GM13977 (cell line): ENCODE results near the gene F10.

ENCODE experiments used
- DNase-seq: peaks from one replicate; pipeline ENCODE4 v3.0.0; 2012; ENCODE audit warnings: low spot score
- CTCF ChIP-seq: IDR thresholded peaks from 2 replicates; pipeline ENCODE4 v1.5.1; 2012; ENCODE audit warnings: mild to moderate bottlenecking, control low read depth; ENCODE audit not compliant: insufficient read depth; ENCODE audit errors: extremely low read depth, missing control alignments
- in situ Hi-C: fragments of 300-500 bp; cut with MboI; formaldehyde crosslinking; loops from one replicate; pipeline ENCODE4 v1.12.0; 2022; ENCODE audit warnings: low sequenced_read_pairs, low pct_unique_long_range_greater_than_20kb, mixed read lengths, inconsistent platforms; ENCODE audit not compliant: unreplicated experiment

The F10 gene

DNA sequence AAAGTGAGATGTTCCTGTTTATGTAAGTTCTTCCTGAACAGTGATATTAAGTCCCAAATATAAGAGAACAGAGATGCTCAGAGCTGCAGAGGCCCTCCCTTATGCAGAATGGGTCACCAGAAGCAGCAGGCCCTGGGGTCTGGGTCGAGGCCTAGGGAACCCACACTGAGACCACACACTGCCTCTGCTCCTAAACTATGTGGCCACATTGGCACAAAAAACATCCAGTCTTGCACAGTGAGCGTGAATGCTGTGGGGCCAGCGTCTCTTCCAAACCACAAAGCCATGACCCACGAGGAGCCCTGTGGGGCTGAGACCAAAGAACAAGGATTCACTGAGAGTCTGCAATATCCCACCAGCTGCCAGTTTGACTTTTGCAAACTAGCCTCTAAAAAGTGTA is 59.4 kb downstream of the F10 start:
- DNase-seq: no peak
- TF ChIP-seq CTCF: no peak
- in situ Hi-C loops: no loop called here

DNA sequence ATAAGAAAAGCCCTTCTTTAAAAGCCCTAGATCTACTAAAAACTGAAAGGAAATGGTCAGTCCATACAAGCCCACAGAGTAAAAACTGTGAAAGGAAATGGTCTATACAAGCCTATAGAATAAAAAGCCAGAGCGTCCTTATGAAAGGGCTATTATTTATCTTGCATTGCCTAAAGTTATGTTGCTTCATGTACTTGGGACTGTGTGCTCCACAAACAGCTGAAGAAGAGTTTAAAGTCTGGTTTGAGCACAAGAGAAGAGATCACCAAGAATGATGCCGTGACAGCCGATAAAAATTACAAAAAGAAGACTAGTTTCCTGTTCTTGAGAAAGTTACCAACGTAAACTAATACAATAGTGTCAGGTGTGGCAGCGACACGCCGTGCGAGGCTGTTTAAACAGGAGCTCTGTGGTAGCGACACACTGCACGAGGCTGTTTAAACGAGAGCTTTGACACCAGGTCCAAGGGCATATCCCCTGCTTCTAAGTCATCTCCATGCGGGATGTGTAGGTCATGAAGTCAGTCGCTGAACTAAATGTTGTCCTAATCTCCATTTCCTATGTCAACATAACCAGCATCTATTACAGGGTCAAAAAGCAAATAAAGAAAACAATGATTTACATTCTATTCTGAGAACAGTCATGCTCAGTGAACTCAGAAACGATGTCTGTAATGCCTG is 61.0 kb downstream of the F10 start:
- no peak for DNase-seq
- in situ Hi-C loops: no loop called here
- TF ChIP-seq CTCF: no peak

DNA sequence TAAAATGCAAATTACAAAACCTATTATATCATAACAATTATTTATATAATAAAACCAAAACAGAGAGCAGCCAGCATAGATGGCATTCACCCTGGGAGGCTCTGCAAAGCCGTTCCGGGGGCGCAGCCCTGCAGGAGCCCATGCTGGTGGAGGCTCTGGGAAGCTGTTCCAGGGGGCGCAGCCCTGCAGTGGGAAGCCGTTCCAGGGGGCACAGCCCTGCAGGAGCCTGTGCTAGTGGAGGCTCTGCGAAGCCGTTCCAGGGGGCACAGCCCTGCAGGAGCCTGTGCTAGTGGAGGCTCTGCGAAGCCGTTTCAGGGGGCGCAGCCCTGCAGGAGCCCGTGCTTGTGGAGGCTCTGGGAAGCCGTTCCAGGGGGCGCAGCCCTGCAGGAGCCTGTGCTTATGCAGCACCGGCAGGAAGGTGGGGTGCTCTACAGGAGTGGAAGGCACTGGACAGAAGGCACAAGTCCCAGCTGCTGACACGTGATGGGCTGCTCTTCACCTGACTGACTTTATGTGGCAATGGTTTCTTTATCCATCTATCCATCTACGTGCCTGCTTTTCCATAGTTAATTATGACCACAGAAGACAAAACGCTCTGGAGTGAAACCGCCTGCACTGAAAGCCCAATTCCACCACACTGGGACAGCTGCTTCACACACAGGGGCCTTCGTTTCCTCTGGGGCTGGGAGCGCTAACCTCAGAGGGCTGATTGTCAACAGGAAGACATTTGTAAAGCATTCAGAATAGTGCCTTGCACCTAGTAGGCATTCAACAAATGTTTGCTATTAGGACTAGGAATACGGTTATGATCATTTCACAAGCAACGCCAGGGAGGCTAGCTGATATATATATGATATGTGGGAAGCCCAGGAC is 62.2 kb downstream of the F10 start:
- DNase-seq: no peak
- no peak for TF ChIP-seq CTCF
- in situ Hi-C loops: no loop called here

- in situ Hi-C loops: no loop called here
- TF ChIP-seq CTCF: no peak
- peak; percentile 86 for DNase-seq
Observed at GRCh38 chr13:113186061-113186900, 63.7 kb downstream of the F10 start.

- no peak for TF ChIP-seq CTCF
- in situ Hi-C loops: no loop called here
- DNase-seq: no peak
Observed at GRCh38 chr13:113187263-113187669, 64.7 kb downstream of the F10 start.

- TF ChIP-seq CTCF: no peak
- no peak for DNase-seq
- in situ Hi-C loops: no loop called here
Observed at GRCh38 chr13:113187883-113188665, 65.5 kb downstream of the F10 start.
